A673 (cell line): Measurements from ENCODE around the gene VWF.
"Not testable (repeated sequence)": the region's sequence is repeated elsewhere in the genome, so short reads cannot be mapped to it uniquely, and the experiment has no call there.

Experiments used
- EZH2 ChIP-seq: fragments of 200-600 bp; sonication (generic); IDR thresholded peaks from 2 replicates; pipeline ENCODE4 v1.6.1; 2017; ENCODE audit warnings: borderline replicate concordance, low read depth, mild to moderate bottlenecking, mixed read lengths, antibody characterized with exemption, low read length; ENCODE audit not compliant: poor library complexity, severe bottlenecking
- TF ChIP-seq, protein P1 (sequence below): fragments of 300-800, 200-600 bp; sonication (generic); conservative IDR thresholded peaks from 2 replicates; pipeline ENCODE4 v1.5.1; 2017; ENCODE audit warnings: low read depth, mild to moderate bottlenecking, antibody characterized with exemption, low read length, moderate library complexity, mixed read lengths

DNA sequence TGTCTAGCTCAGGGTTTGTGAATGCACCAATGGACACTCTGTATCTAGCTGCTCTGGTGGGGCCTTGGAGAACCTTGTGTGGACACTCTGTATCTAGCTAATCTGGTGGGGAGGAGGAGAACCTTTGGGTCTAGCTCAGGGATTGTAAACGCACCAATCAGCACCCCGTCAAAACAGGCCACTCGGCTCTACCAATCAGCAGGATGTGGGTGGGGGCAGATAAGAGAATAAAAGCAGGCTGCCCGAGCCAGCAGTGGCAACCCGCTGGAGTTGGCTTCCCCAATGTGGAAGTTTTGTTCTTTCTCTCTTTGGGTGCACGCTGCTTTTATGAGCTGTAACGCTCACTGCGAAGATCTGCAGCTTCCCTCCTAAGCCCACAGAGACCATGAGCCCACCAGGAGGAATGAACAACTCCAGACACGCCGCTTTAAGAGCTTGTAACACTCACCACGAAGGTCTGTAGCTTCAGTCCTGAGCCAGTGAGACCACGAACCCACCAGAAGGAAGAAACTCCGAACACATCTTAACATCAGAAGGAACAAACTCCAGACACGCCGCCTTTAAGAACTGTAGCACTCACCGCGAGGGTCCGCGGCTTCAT, 35.7 kb upstream of the VWF start:
- TF ChIP-seq, protein P1, sequence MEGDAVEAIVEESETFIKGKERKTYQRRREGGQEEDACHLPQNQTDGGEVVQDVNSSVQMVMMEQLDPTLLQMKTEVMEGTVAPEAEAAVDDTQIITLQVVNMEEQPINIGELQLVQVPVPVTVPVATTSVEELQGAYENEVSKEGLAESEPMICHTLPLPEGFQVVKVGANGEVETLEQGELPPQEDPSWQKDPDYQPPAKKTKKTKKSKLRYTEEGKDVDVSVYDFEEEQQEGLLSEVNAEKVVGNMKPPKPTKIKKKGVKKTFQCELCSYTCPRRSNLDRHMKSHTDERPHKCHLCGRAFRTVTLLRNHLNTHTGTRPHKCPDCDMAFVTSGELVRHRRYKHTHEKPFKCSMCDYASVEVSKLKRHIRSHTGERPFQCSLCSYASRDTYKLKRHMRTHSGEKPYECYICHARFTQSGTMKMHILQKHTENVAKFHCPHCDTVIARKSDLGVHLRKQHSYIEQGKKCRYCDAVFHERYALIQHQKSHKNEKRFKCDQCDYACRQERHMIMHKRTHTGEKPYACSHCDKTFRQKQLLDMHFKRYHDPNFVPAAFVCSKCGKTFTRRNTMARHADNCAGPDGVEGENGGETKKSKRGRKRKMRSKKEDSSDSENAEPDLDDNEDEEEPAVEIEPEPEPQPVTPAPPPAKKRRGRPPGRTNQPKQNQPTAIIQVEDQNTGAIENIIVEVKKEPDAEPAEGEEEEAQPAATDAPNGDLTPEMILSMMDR, result not testable (repeated sequence)
- not testable (repeated sequence) for TF ChIP-seq EZH2
